Liver (tissue), 9 donors: ENCODE measurements around the gene P3H1. TPM values are rescaled to one million over a fixed set of nuclear protein-coding genes. Genes with fewer than 3 reads are reported as not detected.

Experiments
- DNase-seq: peaks from one replicate; pipeline ENCODE4 v3.0.0-alpha.2; 2017; ENCODE audit warnings: low spot score
- H3K27ac ChIP-seq, 2 donors: one replicate each; pipeline ENCODE4 v1.7.0; 2013; ENCODE audit warnings: inconsistent platforms in 2 of 2, low read length in 2 of 2, control low read depth in 1 of 2, low read depth in 1 of 2, mild to moderate bottlenecking in 1 of 2
- H3K27me3 ChIP-seq, 4 donors: one replicate each; pipeline versions ENCODE4 v1.6.1 to v1.7.0; 2013; ENCODE audit warnings: low read length in 3 of 4, inconsistent platforms in 1 of 4, mild to moderate bottlenecking in 1 of 4, moderate library complexity in 1 of 4; ENCODE audit not compliant: control insufficient read depth in 4 of 4, insufficient read depth in 4 of 4
- H3K36me3 ChIP-seq, 4 donors: one replicate each; pipeline versions ENCODE4 v1.6.1 to v1.7.0; 2013; ENCODE audit warnings: low read length in 3 of 4, mild to moderate bottlenecking in 3 of 4, low read depth in 1 of 4, moderate library complexity in 1 of 4; ENCODE audit not compliant: control insufficient read depth in 4 of 4, insufficient read depth in 3 of 4
- H3K4me1 ChIP-seq, 4 donors: one replicate each; pipeline versions ENCODE4 v1.6.1 to v1.7.0; 2013; ENCODE audit warnings: low read length in 3 of 4, mild to moderate bottlenecking in 3 of 4, moderate library complexity in 1 of 4; ENCODE audit not compliant: control insufficient read depth in 4 of 4, insufficient read depth in 4 of 4
- H3K4me3 ChIP-seq, 3 donors: one replicate each; pipeline versions ENCODE4 v1.6.1 to v1.7.0; 2013; ENCODE audit warnings: low read length in 3 of 3, control low read depth in 1 of 3, low read depth in 1 of 3, mild to moderate bottlenecking in 1 of 3
- H3K9ac ChIP-seq, 2 donors: one replicate each; pipeline ENCODE4 v1.7.0; 2013; ENCODE audit warnings: low read length in 2 of 2, mild to moderate bottlenecking in 2 of 2, moderate library complexity in 2 of 2, control low read depth in 1 of 2, low read depth in 1 of 2
- H3K9me3 ChIP-seq, 4 donors: one replicate each; pipeline versions ENCODE4 v1.6.1 to v1.7.0; 2013; ENCODE audit warnings: low read length in 3 of 4; ENCODE audit not compliant: control insufficient read depth in 4 of 4
- EGR1 ChIP-seq, 2 donors: IDR thresholded peaks; 2 replicates each; pipeline ENCODE4 v1.6.1; 2016 to 2018; ENCODE audit warnings: antibody characterized with exemption in 2 of 2, low read depth in 2 of 2
- FOXA1 ChIP-seq: IDR thresholded peaks from 2 replicates; pipeline ENCODE4 v1.6.1; 2016; ENCODE audit warnings: antibody characterized with exemption
- FOXA2 ChIP-seq: IDR thresholded peaks from 2 replicates; pipeline ENCODE4 v1.6.1; 2016; ENCODE audit warnings: antibody characterized with exemption
- GABPA ChIP-seq, 2 donors: IDR thresholded peaks in 1 of 2; conservative IDR thresholded peaks in 1 of 2; 2 replicates each; pipeline ENCODE4 v1.6.1; 2016; ENCODE audit warnings: antibody characterized with exemption in 2 of 2, mild to moderate bottlenecking in 1 of 2, moderate library complexity in 1 of 2
- HNF4A ChIP-seq, 2 donors: conservative IDR thresholded peaks; 2 replicates each; pipeline ENCODE4 v1.6.1; 2016; ENCODE audit warnings: antibody characterized with exemption in 2 of 2, mild to moderate bottlenecking in 2 of 2
- HNF4G ChIP-seq: IDR thresholded peaks from 2 replicates; pipeline ENCODE4 v1.6.1; 2016; ENCODE audit warnings: antibody characterized with exemption
- JUND ChIP-seq, 2 donors: IDR thresholded peaks; 2 replicates each; pipeline ENCODE4 v1.6.1; 2016; ENCODE audit warnings: antibody characterized with exemption in 2 of 2
- NR2F2 ChIP-seq: IDR thresholded peaks from 2 replicates; pipeline ENCODE4 v1.6.1; 2016; ENCODE audit warnings: antibody characterized with exemption
- RAD21 ChIP-seq, 2 donors: IDR thresholded peaks; 2 replicates each; pipeline ENCODE4 v1.6.1; 2016; ENCODE audit warnings: antibody characterized with exemption in 2 of 2, mild to moderate bottlenecking in 2 of 2
- RXRA ChIP-seq, 2 donors: IDR thresholded peaks; 2 replicates each; pipeline ENCODE4 v1.6.1; 2017 to 2018; ENCODE audit warnings: antibody characterized with exemption in 2 of 2, mild to moderate bottlenecking in 1 of 2
- SP1 ChIP-seq: IDR thresholded peaks from 2 replicates; pipeline ENCODE4 v1.6.1; 2018; ENCODE audit warnings: antibody characterized with exemption, mild to moderate bottlenecking
- TAF1 ChIP-seq: conservative IDR thresholded peaks from 2 replicates; pipeline ENCODE4 v1.6.1; 2016; ENCODE audit warnings: antibody characterized with exemption, mild to moderate bottlenecking
- YY1 ChIP-seq: IDR thresholded peaks from 2 replicates; pipeline ENCODE4 v1.6.1; 2016; ENCODE audit warnings: antibody characterized with exemption, mild to moderate bottlenecking
- WGBS: extraction: QIAGEN DNeasy Blood & Tissue Kit; methylation state at CpG from one replicate; pipeline ENCODE4 v1.1.7; 2013; 5-methylcytosine and 5-hydroxymethylcytosine counted together
- polyA plus RNA-seq, 2 donors: library from polyadenylated mRNA; stranded (reverse) in 1 of 2; unstranded in 1 of 2; fragments of 200-250 nt in 1 of 2; fragments of >200 nt in 1 of 2; fragmentation: Nextera tagmentation in 1 of 2; extraction: Ambion mirVana in 1 of 2; gene quantifications; one replicate each; pipeline versions ENCODE4 v1.2.1 to v1.2.3, GENCODE V29; 2013 to 2015
- total RNA-seq, 2 donors: library from RNA; depleted of rRNA; stranded (reverse); fragments of >200 nt; gene quantifications; one replicate each; pipeline ENCODE4 v1.2.3, GENCODE V29; 2014
- TF ChIP-seq, protein P1 (sequence below): IDR thresholded peaks from 2 replicates; pipeline ENCODE4 v1.6.1; 2016; ENCODE audit warnings: antibody characterized with exemption
- TF ChIP-seq, protein P2 (sequence below): IDR thresholded peaks from 2 replicates; pipeline ENCODE4 v1.6.1; 2016; ENCODE audit warnings: antibody characterized with exemption
- TF ChIP-seq, protein P3 (sequence below): IDR thresholded peaks from 2 replicates; pipeline ENCODE4 v1.6.1; 2016; ENCODE audit warnings: antibody characterized with exemption
- TF ChIP-seq, protein P4 (sequence below): fragments of 150-350 bp; IDR thresholded peaks from 2 replicates; pipeline ENCODE4 v1.5.1; 2017; ENCODE audit warnings: improper control_type of control experiment, low read depth, low read length; ENCODE audit not compliant: missing input control
- TF ChIP-seq, protein P5 (sequence below): IDR thresholded peaks from 2 replicates; pipeline ENCODE4 v1.6.1; 2016; ENCODE audit warnings: antibody characterized with exemption, mild to moderate bottlenecking
- donor health status: healthy.
- donor health status: healthy.
- donor health status: healthy.
- donor health status: healthy.
- donor health status: healthy.

Gene P3H1
- total and polyA plus RNA-seq, 4 donors, result 14.9 to 28.0 (median 22.7) TPM

DNA sequence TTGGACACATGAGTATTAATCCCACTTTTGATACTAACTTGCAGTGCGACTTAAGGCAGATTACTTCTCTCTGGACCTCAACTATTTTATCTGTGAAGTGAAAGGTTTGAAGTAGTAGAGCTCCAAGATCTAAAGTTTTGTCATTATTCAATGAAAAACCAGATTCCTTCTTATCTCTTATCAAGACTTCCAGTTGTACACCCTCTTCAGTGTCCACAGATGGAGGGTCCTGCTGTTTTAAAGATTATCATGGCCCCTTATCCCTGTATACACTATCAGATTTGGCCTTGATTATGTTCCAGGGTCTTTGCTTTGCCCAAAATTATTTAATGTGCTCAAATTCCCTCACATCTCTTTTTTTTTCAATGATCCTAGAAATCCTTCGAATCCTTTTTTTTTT, 1.3 kb upstream of the P3H1 start:
- H3K27me3 ChIP-seq, result no peaks in the 10 kb centered on the region
- no peak for TF ChIP-seq HNF4A (conservative IDR thresholded peaks at IDR 0.05)
- no peak for TF ChIP-seq NR2F2
- TF ChIP-seq, protein P1, sequence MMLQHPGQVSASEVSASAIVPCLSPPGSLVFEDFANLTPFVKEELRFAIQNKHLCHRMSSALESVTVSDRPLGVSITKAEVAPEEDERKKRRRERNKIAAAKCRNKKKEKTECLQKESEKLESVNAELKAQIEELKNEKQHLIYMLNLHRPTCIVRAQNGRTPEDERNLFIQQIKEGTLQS, result no peak
- TF ChIP-seq, protein P2, sequence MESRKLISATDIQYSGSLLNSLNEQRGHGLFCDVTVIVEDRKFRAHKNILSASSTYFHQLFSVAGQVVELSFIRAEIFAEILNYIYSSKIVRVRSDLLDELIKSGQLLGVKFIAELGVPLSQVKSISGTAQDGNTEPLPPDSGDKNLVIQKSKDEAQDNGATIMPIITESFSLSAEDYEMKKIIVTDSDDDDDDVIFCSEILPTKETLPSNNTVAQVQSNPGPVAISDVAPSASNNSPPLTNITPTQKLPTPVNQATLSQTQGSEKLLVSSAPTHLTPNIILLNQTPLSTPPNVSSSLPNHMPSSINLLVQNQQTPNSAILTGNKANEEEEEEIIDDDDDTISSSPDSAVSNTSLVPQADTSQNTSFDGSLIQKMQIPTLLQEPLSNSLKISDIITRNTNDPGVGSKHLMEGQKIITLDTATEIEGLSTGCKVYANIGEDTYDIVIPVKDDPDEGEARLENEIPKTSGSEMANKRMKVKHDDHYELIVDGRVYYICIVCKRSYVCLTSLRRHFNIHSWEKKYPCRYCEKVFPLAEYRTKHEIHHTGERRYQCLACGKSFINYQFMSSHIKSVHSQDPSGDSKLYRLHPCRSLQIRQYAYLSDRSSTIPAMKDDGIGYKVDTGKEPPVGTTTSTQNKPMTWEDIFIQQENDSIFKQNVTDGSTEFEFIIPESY, result no peak
- TF ChIP-seq, protein P3, sequence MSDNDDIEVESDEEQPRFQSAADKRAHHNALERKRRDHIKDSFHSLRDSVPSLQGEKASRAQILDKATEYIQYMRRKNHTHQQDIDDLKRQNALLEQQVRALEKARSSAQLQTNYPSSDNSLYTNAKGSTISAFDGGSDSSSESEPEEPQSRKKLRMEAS, result no peak
- TF ChIP-seq YY1, result no peak
- no peak for TF ChIP-seq TAF1
- TF ChIP-seq SP1, result no peak
- TF ChIP-seq, protein P4, sequence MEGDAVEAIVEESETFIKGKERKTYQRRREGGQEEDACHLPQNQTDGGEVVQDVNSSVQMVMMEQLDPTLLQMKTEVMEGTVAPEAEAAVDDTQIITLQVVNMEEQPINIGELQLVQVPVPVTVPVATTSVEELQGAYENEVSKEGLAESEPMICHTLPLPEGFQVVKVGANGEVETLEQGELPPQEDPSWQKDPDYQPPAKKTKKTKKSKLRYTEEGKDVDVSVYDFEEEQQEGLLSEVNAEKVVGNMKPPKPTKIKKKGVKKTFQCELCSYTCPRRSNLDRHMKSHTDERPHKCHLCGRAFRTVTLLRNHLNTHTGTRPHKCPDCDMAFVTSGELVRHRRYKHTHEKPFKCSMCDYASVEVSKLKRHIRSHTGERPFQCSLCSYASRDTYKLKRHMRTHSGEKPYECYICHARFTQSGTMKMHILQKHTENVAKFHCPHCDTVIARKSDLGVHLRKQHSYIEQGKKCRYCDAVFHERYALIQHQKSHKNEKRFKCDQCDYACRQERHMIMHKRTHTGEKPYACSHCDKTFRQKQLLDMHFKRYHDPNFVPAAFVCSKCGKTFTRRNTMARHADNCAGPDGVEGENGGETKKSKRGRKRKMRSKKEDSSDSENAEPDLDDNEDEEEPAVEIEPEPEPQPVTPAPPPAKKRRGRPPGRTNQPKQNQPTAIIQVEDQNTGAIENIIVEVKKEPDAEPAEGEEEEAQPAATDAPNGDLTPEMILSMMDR, result no peak
- no peak for TF ChIP-seq EGR1 (IDR thresholded peaks at IDR 0.05; ENCODE audit: low read depth in 2 of 2)
- TF ChIP-seq JUND (IDR thresholded peaks at IDR 0.05), result no peak
- no peak for TF ChIP-seq RXRA (IDR thresholded peaks at IDR 0.05)
- no peak for TF ChIP-seq GABPA (IDR thresholded peaks at IDR 0.05 in 1 of 2, conservative IDR thresholded peaks at IDR 0.05 in 1 of 2)
- TF ChIP-seq HNF4G, result no peak
- no peak for TF ChIP-seq FOXA2
- TF ChIP-seq RAD21 (IDR thresholded peaks at IDR 0.05), result no peak
- TF ChIP-seq, protein P5, sequence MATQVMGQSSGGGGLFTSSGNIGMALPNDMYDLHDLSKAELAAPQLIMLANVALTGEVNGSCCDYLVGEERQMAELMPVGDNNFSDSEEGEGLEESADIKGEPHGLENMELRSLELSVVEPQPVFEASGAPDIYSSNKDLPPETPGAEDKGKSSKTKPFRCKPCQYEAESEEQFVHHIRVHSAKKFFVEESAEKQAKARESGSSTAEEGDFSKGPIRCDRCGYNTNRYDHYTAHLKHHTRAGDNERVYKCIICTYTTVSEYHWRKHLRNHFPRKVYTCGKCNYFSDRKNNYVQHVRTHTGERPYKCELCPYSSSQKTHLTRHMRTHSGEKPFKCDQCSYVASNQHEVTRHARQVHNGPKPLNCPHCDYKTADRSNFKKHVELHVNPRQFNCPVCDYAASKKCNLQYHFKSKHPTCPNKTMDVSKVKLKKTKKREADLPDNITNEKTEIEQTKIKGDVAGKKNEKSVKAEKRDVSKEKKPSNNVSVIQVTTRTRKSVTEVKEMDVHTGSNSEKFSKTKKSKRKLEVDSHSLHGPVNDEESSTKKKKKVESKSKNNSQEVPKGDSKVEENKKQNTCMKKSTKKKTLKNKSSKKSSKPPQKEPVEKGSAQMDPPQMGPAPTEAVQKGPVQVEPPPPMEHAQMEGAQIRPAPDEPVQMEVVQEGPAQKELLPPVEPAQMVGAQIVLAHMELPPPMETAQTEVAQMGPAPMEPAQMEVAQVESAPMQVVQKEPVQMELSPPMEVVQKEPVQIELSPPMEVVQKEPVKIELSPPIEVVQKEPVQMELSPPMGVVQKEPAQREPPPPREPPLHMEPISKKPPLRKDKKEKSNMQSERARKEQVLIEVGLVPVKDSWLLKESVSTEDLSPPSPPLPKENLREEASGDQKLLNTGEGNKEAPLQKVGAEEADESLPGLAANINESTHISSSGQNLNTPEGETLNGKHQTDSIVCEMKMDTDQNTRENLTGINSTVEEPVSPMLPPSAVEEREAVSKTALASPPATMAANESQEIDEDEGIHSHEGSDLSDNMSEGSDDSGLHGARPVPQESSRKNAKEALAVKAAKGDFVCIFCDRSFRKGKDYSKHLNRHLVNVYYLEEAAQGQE, result no peak
- TF ChIP-seq FOXA1, result no peak
- no peak for DNase-seq
- H3K4me1 ChIP-seq, result peaks cover 9 to 36% (median 24%) of the 10 kb centered on the region in 4 donors
- peak overlapping the region; percentile 69 to 98 (median 86) for H3K4me3 ChIP-seq
- no peaks in the 10 kb centered on the region for H3K9me3 ChIP-seq
- no peaks in the 10 kb centered on the region for H3K36me3 ChIP-seq
- peak overlapping the region in 1 of 2 donors; percentile 89 for H3K27ac ChIP-seq
- WGBS, result 86% methylated on average over 2 of the region's 2 CpGs
- H3K9ac ChIP-seq, result peak overlapping the region in 1 of 2 donors; percentile 92
